ENCODE measurements around the gene LRRC53.
A peak's percentile ranks its signal among the peaks of the same experiment; 100 is the strongest.

The LRRC53 gene

GRCh38 chr1:74496669-74497068 lies 15.7 kb downstream of the LRRC53 start:
- no peak for DNase-seq

- DNase-seq = no peak
Measured at GRCh38 chr1:74486036-74486435, 26.4 kb downstream of the LRRC53 start.

- DNase-seq = no peak
Measured at GRCh38 chr1:74485622-74486021, 26.8 kb downstream of the LRRC53 start.

- DNase-seq = no peak
Measured at GRCh38 chr1:74481607-74482006, 30.8 kb downstream of the LRRC53 start.

GRCh38 chr1:74480068-74480467 lies 32.3 kb downstream of the LRRC53 start:
- DNase-seq = no peak

GRCh38 chr1:74478979-74479378 lies 33.4 kb downstream of the LRRC53 start:
- peak; percentile 21 for DNase-seq

- DNase-seq = no peak
Measured at GRCh38 chr1:74474585-74474984, 37.8 kb downstream of the LRRC53 start.

- DNase-seq = no peak
Measured at GRCh38 chr1:74471470-74471869, 40.9 kb downstream of the LRRC53 start.

GRCh38 chr1:74470936-74471335 lies 41.5 kb downstream of the LRRC53 start:
- no peak for DNase-seq

- DNase-seq = no peak
Measured at GRCh38 chr1:74470251-74470650, 42.2 kb downstream of the LRRC53 start.

- peak; percentile 89 for DNase-seq
Measured at GRCh38 chr1:74468982-74469603, 43.3 kb downstream of the LRRC53 start.

- peak; percentile 97 for DNase-seq
Measured at GRCh38 chr1:74467786-74468377, 44.5 kb downstream of the LRRC53 start.

GRCh38 chr1:74465193-74465681 lies 47.2 kb downstream of the LRRC53 start:
- DNase-seq = no peak

- no peak for DNase-seq
Measured at GRCh38 chr1:74464037-74464436, 48.4 kb downstream of the LRRC53 start.

- no peak for DNase-seq
Measured at GRCh38 chr1:74463333-74463988, 49.0 kb downstream of the LRRC53 start.

- DNase-seq = no peak
Measured at GRCh38 chr1:74457253-74457652, 55.2 kb downstream of the LRRC53 start.

GRCh38 chr1:74455390-74455789 lies 57.0 kb downstream of the LRRC53 start:
- DNase-seq = no peak

GRCh38 chr1:74453277-74453676 lies 59.1 kb downstream of the LRRC53 start:
- DNase-seq = no peak

- no peak for DNase-seq
Measured at GRCh38 chr1:74452035-74452434, 60.4 kb downstream of the LRRC53 start.

- DNase-seq = no peak
Measured at GRCh38 chr1:74437035-74437434, 75.4 kb downstream of the LRRC53 start.

GRCh38 chr1:74436078-74436477 lies 76.3 kb downstream of the LRRC53 start:
- no peak for DNase-seq

GRCh38 chr1:74434321-74434720 lies 78.1 kb downstream of the LRRC53 start:
- DNase-seq = no peak

GRCh38 chr1:74432325-74432724 lies 80.1 kb downstream of the LRRC53 start:
- DNase-seq = no peak

- no peak for DNase-seq
Measured at GRCh38 chr1:74431531-74431930, 80.9 kb downstream of the LRRC53 start.
